ENCODE measurements around the gene CCT6B.
A peak's percentile ranks its signal among the peaks of the same experiment; 100 is the strongest.
"Not testable (repeated sequence)": the region's sequence is repeated elsewhere in the genome, so short reads cannot be mapped to it uniquely, and the experiment has no call there.

Gene CCT6B

GRCh38 chr17:34961093-34961911 lies at the start of gene CCT6B, which contains the start of gene ZNF830:
Gene CCT6B (minus strand): TSS chr17:34961460. CDS start chr17:34961393, 67 bp downstream.
Gene ZNF830 (plus strand): TSS chr17:34961540. CDS start chr17:34961567, 27 bp downstream.
- DNase-seq (ENCODE audit: low read depth), result peak; percentile 80

GRCh38 chr17:35010093-35010492 lies 48.8 kb upstream of the CCT6B start:
- no peak for DNase-seq (ENCODE audit: low read depth)

GRCh38 chr17:35006961-35007360 lies 45.7 kb upstream of the CCT6B start:
- DNase-seq (ENCODE audit: low read depth), result no peak

GRCh38 chr17:35006345-35006744 lies 45.1 kb upstream of the CCT6B start:
- no peak for DNase-seq (ENCODE audit: low read depth)

- no peak for DNase-seq (ENCODE audit: low read depth)
Observed at GRCh38 chr17:35003778-35004177, 42.5 kb upstream of the CCT6B start.

- DNase-seq (ENCODE audit: low read depth), result no peak
Observed at GRCh38 chr17:35002876-35003551, 41.8 kb upstream of the CCT6B start.

- no peak for DNase-seq (ENCODE audit: low read depth)
Observed at GRCh38 chr17:35001549-35001948, 40.3 kb upstream of the CCT6B start.

GRCh38 chr17:35000965-35001364 lies 39.7 kb upstream of the CCT6B start:
- DNase-seq (ENCODE audit: low read depth), result not testable (repeated sequence)

GRCh38 chr17:34999456-34999855 lies 38.2 kb upstream of the CCT6B start:
- no peak for DNase-seq (ENCODE audit: low read depth)

- DNase-seq (ENCODE audit: low read depth), result peak; percentile 62
Observed at GRCh38 chr17:34998205-34998604, 36.9 kb upstream of the CCT6B start.

GRCh38 chr17:34997355-34997862 lies 36.1 kb upstream of the CCT6B start:
- no peak for DNase-seq (ENCODE audit: low read depth)

- DNase-seq (ENCODE audit: low read depth), result no peak
Observed at GRCh38 chr17:34996422-34997285, 35.4 kb upstream of the CCT6B start.

- no peak for DNase-seq (ENCODE audit: low read depth)
Observed at GRCh38 chr17:34993031-34993430, 31.8 kb upstream of the CCT6B start.

- no peak for DNase-seq (ENCODE audit: low read depth)
Observed at GRCh38 chr17:34991606-34992005, 30.3 kb upstream of the CCT6B start.

- no peak for DNase-seq (ENCODE audit: low read depth)
Observed at GRCh38 chr17:34990921-34991365, 29.7 kb upstream of the CCT6B start.

- no peak for DNase-seq (ENCODE audit: low read depth)
Observed at GRCh38 chr17:34989473-34989872, 28.2 kb upstream of the CCT6B start.

GRCh38 chr17:34988644-34989043 lies 27.4 kb upstream of the CCT6B start:
- DNase-seq (ENCODE audit: low read depth), result no peak

GRCh38 chr17:34987232-34987631 lies 26.0 kb upstream of the CCT6B start:
- no peak for DNase-seq (ENCODE audit: low read depth)

- DNase-seq (ENCODE audit: low read depth), result no peak
Observed at GRCh38 chr17:34981538-34982241, 20.4 kb upstream of the CCT6B start.

- DNase-seq (ENCODE audit: low read depth), result peak; percentile 65
Observed at GRCh38 chr17:34980681-34981537, 19.6 kb upstream of the CCT6B start.

GRCh38 chr17:34980353-34980680 lies 19.1 kb upstream of the CCT6B start, which contains the start of gene LIG3:
Gene LIG3 (plus strand): TSS chr17:34980512. CDS start chr17:34983006, 2,494 bp downstream.
- peak; percentile 89 for DNase-seq (ENCODE audit: low read depth)

Measured in activated T-helper 1 cell treated with Interleukin-2 at 50 U/mL for 16 hours (primary cell).